GM19324 (cell line): ENCODE data around the gene ZNF821.
"Not testable (repeated sequence)": the region's sequence is repeated elsewhere in the genome, so short reads cannot be mapped to it uniquely, and the experiment has no call there.

Experiments
- ATAC-seq: cut with Tn5 transposase; IDR thresholded peaks from one replicate; pipeline ENCODE4 v1.9.1; 2021; ENCODE audit warnings: mild to moderate bottlenecking, moderate library complexity; ENCODE audit not compliant: unreplicated experiment, low FRiP score

Gene ZNF821

GRCh38 chr16:71903608-71904007 is 19.6 kb upstream of the ZNF821 start:
- ATAC-seq: no peak

- no peak for ATAC-seq
These were observed 18.8 kb upstream of the ZNF821 start for GRCh38 chr16:71902656-71903365.

GRCh38 chr16:71899171-71899570 is 15.2 kb upstream of the ZNF821 start:
- no peak for ATAC-seq

GRCh38 chr16:71896764-71897368 is 12.9 kb upstream of the ZNF821 start:
- ATAC-seq: no peak

- ATAC-seq: peak; percentile 36
These were observed 11.8 kb upstream of the ZNF821 start for GRCh38 chr16:71895679-71896365.

- peak; percentile 89 for ATAC-seq
These were observed 11.1 kb upstream of the ZNF821 start, which contains the start of gene IST1 for GRCh38 chr16:71894921-71895678. TSS of gene IST1 (plus strand) at chr16:71895531. CDS start at chr16:71915641, 20,110 bp downstream.

GRCh38 chr16:71894229-71894920 is 10.4 kb upstream of the ZNF821 start:
- ATAC-seq: peak; percentile 12

GRCh38 chr16:71893888-71894228 is 9.9 kb upstream of the ZNF821 start:
- no peak for ATAC-seq

- no peak for ATAC-seq
These were observed 5.2 kb upstream of the ZNF821 start for GRCh38 chr16:71889147-71889546.

GRCh38 chr16:71885261-71885650 is 1.3 kb upstream of the ZNF821 start:
- no peak for ATAC-seq

- peak; percentile 57 for ATAC-seq
These were observed 674 bp downstream of the ZNF821 start for GRCh38 chr16:71883168-71883848.

GRCh38 chr16:71882505-71883167 is 1.3 kb downstream of the ZNF821 start:
- peak; percentile 16 for ATAC-seq

GRCh38 chr16:71880176-71880575 is 3.8 kb downstream of the ZNF821 start:
- no peak for ATAC-seq

- ATAC-seq: no peak
These were observed 5.1 kb downstream of the ZNF821 start for GRCh38 chr16:71878911-71879310.

GRCh38 chr16:71873199-71873598 is 10.8 kb downstream of the ZNF821 start:
- ATAC-seq: no peak

GRCh38 chr16:71870818-71871217 is 13.2 kb downstream of the ZNF821 start:
- ATAC-seq: no peak

GRCh38 chr16:71869089-71869488 is 14.9 kb downstream of the ZNF821 start:
- no peak for ATAC-seq

GRCh38 chr16:71867939-71868338 is 16.0 kb downstream of the ZNF821 start:
- no peak for ATAC-seq

- not testable (repeated sequence) for ATAC-seq
These were observed 16.8 kb downstream of the ZNF821 start for GRCh38 chr16:71867175-71867574.
